Measurements from ENCODE around the gene CTAGE9.
"Not testable (repeated sequence)": the region's sequence is repeated elsewhere in the genome, so short reads cannot be mapped to it uniquely, and the experiment has no call there.

Gene CTAGE9

DNA sequence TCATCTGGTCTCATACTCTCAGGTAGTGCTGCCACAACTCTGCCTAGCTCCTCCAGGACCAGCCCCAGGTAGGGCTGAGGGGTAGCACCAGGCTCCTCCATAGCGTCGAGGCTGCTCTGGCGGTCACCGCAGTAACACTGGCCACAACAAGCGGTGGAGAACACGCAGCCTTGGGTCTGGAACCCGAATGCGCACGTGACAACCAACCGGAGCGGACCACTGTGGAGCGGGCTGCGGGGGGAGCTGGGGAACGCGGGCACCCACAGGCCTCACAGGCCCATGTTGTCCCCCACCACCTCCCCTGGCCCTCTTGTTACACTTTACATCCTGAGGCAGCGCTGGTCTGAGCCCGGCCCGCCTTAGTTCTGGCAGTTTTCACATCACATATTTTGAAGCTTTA, at the start of gene CTAGE9:
CTAGE9 (minus strand) TSS at position 101 of the 400 bp plus-strand sequence; CDS start at position 101, 0 bp downstream.
- DNase-seq (ENCODE audit: low spot score in 2 of 2); H3K4me1 ChIP-seq; H3K36me3 ChIP-seq (replicated peaks); H3K27me3 ChIP-seq (ENCODE audit: low read depth); H3K4me3 ChIP-seq; in situ Hi-C loops (cut with MboI; ENCODE audit: low sequenced_read_pairs); H3K9me3 ChIP-seq: not testable (repeated sequence)

DNA sequence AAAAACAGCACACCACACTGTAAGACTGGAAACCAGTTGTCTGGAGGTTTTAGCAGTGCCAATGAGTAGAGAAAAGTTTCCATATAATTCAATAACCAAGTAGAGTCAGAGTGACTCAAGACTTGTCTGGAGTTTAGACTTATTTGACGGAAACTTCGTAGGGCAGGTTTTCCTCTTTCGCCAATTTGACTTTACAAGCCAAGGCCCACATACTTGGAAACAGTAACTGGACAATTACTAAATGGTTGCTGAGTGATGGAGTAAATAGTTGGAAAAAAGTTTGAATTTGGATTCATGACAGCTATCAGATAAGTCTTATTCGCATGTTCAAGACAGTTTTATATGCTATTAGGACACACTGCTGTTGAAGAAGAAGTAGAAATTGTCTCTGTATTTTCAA, 48.1 kb upstream of the CTAGE9 start:
- no peak overlapping the region for H3K4me3 ChIP-seq
- no peaks in the 10 kb centered on the region for H3K36me3 ChIP-seq (replicated peaks)
- no peaks in the 10 kb centered on the region for H3K4me1 ChIP-seq
- 0 out of 2 replicates have a peak, but pooled peaks cover 2% of the 10 kb centered on the region for H3K27me3 ChIP-seq (ENCODE audit: low read depth)
- in situ Hi-C loops (cut with MboI; ENCODE audit: low sequenced_read_pairs): no loop called here
- no peak for DNase-seq (ENCODE audit: low spot score in 2 of 2)
- H3K9me3 ChIP-seq: no peaks in the 10 kb centered on the region; the same call in 1 of the 2 replicates

- no peak for DNase-seq (ENCODE audit: low spot score in 2 of 2)
- no peaks in the 10 kb centered on the region for H3K4me1 ChIP-seq
- H3K36me3 ChIP-seq (replicated peaks): no peaks in the 10 kb centered on the region
- H3K9me3 ChIP-seq: no peaks in the 10 kb centered on the region; the same call in 1 of the 2 replicates
- in situ Hi-C loops (cut with MboI; ENCODE audit: low sequenced_read_pairs): no loop called here
- no peak overlapping the region for H3K4me3 ChIP-seq
- H3K27me3 ChIP-seq (ENCODE audit: low read depth): peaks cover 4% of the 10 kb centered on the region; the same call in 1 of the 2 replicates
These were observed 45.2 kb upstream of the CTAGE9 start for GRCh38 chr6:131756039-131756438.

DNA sequence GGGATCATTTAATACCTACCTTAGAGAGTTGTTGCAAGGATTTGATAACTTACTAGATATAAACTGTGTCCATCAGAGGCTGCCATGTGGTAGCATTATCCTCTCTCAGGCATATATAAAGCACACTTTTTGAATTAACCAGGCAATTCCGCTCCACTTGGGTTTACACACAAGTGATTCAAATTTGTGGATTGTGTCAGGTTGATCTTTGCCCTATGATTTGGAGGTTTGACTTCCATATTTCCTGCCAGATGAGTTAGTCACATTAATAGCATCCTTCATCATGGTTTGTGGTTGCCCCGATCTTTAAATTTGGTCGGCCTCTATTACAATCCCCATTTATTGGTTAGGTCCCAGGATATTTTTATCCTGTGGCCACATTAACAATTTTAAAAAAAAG, 44.8 kb upstream of the CTAGE9 start:
- in situ Hi-C loops (cut with MboI; ENCODE audit: low sequenced_read_pairs): no loop called here
- DNase-seq (ENCODE audit: low spot score in 2 of 2): no peak
- H3K9me3 ChIP-seq: no peaks in the 10 kb centered on the region; the same call in 1 of the 2 replicates
- no peaks in the 10 kb centered on the region for H3K36me3 ChIP-seq (replicated peaks)
- H3K27me3 ChIP-seq (ENCODE audit: low read depth): peaks cover 4% of the 10 kb centered on the region; the same call in 1 of the 2 replicates
- no peak overlapping the region for H3K4me3 ChIP-seq
- H3K4me1 ChIP-seq: no peaks in the 10 kb centered on the region

GRCh38 chr6:131754715-131755567, 44.1 kb upstream of the CTAGE9 start:
- Histone ChIP-seq H3K4me3 (no peak overlapping the region), H3K27me3 (ENCODE audit: low read depth) (peaks cover 4% of the 10 kb centered on the region; the same call in 1 of the 2 replicates), H3K4me1 (no peaks in the 10 kb centered on the region), H3K36me3 (replicated peaks) (no peaks in the 10 kb centered on the region), H3K9me3 (no peaks in the 10 kb centered on the region; the same call in 1 of the 2 replicates)
- in situ Hi-C loops (cut with MboI; ENCODE audit: low sequenced_read_pairs): no loop called here
- no peak for DNase-seq (ENCODE audit: low spot score in 2 of 2)

DNA sequence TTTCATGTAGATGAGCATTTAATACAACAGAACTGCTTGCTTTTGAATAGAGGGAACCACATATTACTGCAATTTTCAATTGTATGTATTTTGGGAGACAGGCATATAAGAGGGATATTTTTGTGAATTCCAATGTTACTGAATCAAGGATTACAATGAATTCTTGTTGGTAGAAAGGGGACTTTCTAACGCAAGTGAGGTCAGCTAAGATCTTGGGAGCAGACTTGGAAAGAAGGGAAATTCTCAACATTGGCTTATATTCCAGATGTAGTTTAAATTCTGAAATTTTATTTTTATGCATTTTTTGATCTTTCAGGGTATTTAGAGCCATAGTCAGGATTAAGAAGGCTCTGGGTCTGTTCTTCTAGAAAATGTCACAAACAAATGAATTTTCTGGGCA, 43.3 kb upstream of the CTAGE9 start:
- no peaks in the 10 kb centered on the region for H3K36me3 ChIP-seq (replicated peaks)
- no peaks in the 10 kb centered on the region; the same call in 1 of the 2 replicates for H3K9me3 ChIP-seq
- in situ Hi-C loops (cut with MboI; ENCODE audit: low sequenced_read_pairs): no loop called here
- H3K27me3 ChIP-seq (ENCODE audit: low read depth): peaks cover 4% of the 10 kb centered on the region; the same call in 1 of the 2 replicates
- no peak overlapping the region for H3K4me3 ChIP-seq
- no peak for DNase-seq (ENCODE audit: low spot score in 2 of 2)
- H3K4me1 ChIP-seq: no peaks in the 10 kb centered on the region

DNA sequence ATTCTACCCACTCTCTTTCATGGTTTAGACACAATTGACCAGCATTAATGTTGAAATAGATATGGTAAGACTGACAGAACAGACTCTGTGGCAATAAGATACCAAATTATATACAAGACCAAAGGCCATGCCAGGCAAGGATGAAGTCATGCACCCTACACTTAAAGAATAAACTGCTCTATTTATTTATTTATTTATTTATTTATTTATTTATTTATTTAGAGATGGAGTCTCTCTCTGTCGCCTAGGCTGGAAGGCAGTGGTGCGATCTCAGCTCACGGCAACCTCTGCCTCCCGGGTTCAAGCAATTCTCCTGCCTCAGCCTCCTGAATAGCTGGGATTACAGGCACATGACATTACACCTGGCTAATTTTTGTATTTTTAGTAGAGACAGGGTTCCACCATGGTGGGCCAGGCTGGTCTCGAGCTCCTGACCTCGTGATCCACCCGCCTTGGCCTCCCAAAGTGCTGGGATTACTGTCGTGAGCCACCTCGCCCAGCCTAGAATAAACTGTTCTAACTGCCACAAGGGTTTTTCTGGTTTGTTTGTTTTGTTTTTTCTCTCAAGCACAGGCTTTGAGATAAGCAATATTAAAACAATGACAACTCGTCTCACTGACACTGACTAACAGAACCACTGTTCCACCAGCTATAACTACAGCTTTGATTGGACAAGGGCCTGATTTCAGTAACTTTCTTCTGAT, 40.3 kb upstream of the CTAGE9 start:
- in situ Hi-C loops (cut with MboI; ENCODE audit: low sequenced_read_pairs): not testable (repeated sequence)

DNA sequence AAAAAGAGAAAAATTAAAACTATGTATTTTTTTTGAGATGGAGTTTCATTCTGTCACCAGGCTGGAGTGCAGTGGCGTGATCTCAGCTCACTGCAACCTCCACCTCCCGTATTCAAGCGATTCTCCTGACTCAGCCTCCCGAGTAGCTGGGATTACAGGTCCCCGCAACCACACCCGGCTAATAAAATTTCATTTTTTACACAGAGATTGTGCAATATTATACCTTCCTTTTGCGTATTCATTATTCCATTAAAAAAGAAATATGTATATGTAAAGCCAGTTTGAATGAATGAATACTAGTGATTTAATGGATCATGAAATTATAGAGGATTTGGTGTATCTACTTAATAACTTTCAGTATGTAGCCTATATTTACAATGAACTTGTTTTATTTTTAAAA, 38.2 kb upstream of the CTAGE9 start:
- H3K36me3 ChIP-seq (replicated peaks): no peaks in the 10 kb centered on the region
- no peak overlapping the region for H3K4me3 ChIP-seq
- no peak for DNase-seq (ENCODE audit: low spot score in 2 of 2)
- H3K27me3 ChIP-seq (ENCODE audit: low read depth): peaks cover 4% of the 10 kb centered on the region; the same call in 1 of the 2 replicates
- in situ Hi-C loops (cut with MboI; ENCODE audit: low sequenced_read_pairs): no loop called here
- H3K9me3 ChIP-seq: no peaks in the 10 kb centered on the region; the same call in 1 of the 2 replicates
- H3K4me1 ChIP-seq: peaks cover 13% of the 10 kb centered on the region

More for the DNA sequence above, 40.3 kb upstream of the CTAGE9 start:
- not testable (repeated sequence) for H3K36me3 ChIP-seq (replicated peaks); H3K4me1 ChIP-seq; H3K9me3 ChIP-seq; H3K27me3 ChIP-seq (ENCODE audit: low read depth); DNase-seq (ENCODE audit: low spot score in 2 of 2); H3K4me3 ChIP-seq

GRCh38 chr6:131747821-131748353, 37.1 kb upstream of the CTAGE9 start:
- no peaks in the 10 kb centered on the region for H3K27me3 ChIP-seq (ENCODE audit: low read depth)
- no peak for DNase-seq (ENCODE audit: low spot score in 2 of 2)
- H3K9me3 ChIP-seq: no peaks in the 10 kb centered on the region
- peaks cover 16% of the 10 kb centered on the region for H3K4me1 ChIP-seq
- H3K36me3 ChIP-seq (replicated peaks): no peaks in the 10 kb centered on the region
- no peak overlapping the region for H3K4me3 ChIP-seq
- in situ Hi-C loops (cut with MboI; ENCODE audit: low sequenced_read_pairs): no loop called here

- DNase-seq (ENCODE audit: low spot score in 2 of 2): no peak
- Histone ChIP-seq H3K9me3 (no peaks in the 10 kb centered on the region), H3K4me3 (no peak overlapping the region), H3K4me1 (peaks cover 16% of the 10 kb centered on the region), H3K36me3 (replicated peaks) (no peaks in the 10 kb centered on the region), H3K27me3 (ENCODE audit: low read depth) (no peaks in the 10 kb centered on the region)
- in situ Hi-C loops (cut with MboI; ENCODE audit: low sequenced_read_pairs): no loop called here
These were observed 34.7 kb upstream of the CTAGE9 start for GRCh38 chr6:131745476-131745875.

DNA sequence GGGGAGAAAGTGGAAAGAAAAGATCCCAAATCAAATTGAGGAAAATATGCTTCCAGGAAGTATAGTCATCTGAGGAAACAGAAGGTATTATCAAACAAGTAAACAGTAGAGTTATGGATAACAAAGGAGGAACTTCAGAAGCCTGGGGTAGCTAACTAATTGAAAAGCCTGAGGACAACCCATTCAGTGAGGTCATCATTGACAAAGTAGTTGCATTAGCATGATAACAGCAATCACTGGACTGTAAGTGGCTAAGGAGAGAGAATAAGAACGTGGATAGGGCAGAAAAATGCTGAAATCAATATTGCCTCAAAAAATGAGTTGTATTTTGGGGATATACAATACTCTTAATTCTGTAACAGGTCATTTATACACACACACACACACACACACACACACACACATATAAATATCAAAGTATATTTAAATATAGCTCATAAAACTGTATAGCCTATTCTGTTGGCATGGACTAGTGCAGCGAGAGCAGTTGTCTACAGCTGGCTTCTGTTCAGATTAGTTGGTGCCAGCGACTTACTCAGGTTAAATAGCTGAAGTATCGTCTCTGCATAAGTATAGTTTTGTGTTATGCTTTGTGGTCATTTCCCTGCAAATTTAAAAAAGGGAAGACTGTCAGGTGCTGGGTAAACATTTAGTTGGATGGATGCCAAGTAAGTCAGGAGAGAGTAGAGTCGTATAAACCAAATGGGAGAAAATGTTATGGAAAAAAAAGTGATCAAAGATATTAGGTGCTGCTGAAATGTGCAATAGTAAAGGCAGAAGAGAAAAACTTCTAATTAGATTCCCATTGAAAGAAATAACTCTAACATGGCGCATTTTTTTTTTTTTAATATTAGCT, 33.8 kb upstream of the CTAGE9 start:
- in situ Hi-C loops (cut with MboI; ENCODE audit: low sequenced_read_pairs): no loop called here
- Histone ChIP-seq H3K4me1 (peaks cover 16% of the 10 kb centered on the region), H3K4me3 (no peak overlapping the region), H3K36me3 (replicated peaks) (no peaks in the 10 kb centered on the region), H3K27me3 (ENCODE audit: low read depth) (no peaks in the 10 kb centered on the region), H3K9me3 (no peaks in the 10 kb centered on the region)
- peak; percentile 9 to 55 for DNase-seq (ENCODE audit: low spot score in 2 of 2)

GRCh38 chr6:131741688-131742393, 31.0 kb upstream of the CTAGE9 start:
- peaks cover 12% of the 10 kb centered on the region for H3K4me1 ChIP-seq
- no peak for DNase-seq (ENCODE audit: low spot score in 2 of 2)
- no peaks in the 10 kb centered on the region for H3K36me3 ChIP-seq (replicated peaks)
- H3K4me3 ChIP-seq: no peak overlapping the region
- H3K9me3 ChIP-seq: no peaks in the 10 kb centered on the region
- in situ Hi-C loops (cut with MboI; ENCODE audit: low sequenced_read_pairs): no loop called here
- no peaks in the 10 kb centered on the region; the same call in 1 of the 2 replicates for H3K27me3 ChIP-seq (ENCODE audit: low read depth)

Measured in HAP-1 (cell line).